Measurements from ENCODE around the gene SNRPA. TPM values are rescaled to one million over a fixed set of nuclear protein-coding genes. Genes with fewer than 3 reads are reported as not detected.
A peak's percentile ranks its signal among the peaks of the same experiment; 100 is the strongest.

Gene SNRPA
- total RNA-seq (2022) (108 and 160 TPM in 2 replicates), Bru-seq, nascent RNA (percentile 81 among the genes with signal in this experiment), BruChase-seq, experiment 1, labeled RNA remaining after a 6-hour chase (percentile 85 among the genes with signal in this experiment), BruChase-seq, experiment 2, labeled RNA remaining after a 2-hour chase (percentile 77 among the genes with signal in this experiment)
- long read RNA-seq, transcript SNRPA-201 (6 exons, 1,621 nt) = major isoform, 164 of 184 reads
- long read RNA-seq, partial matches to known transcripts = 2 of 184 reads
- long read RNA-seq, other reads (novel, unspliced or antisense) = 16 of 184 reads

- H3K36me3 Mint-ChIP-seq (ENCODE audit: insufficient read depth, unreplicated experiment) = peaks cover 41% of the 10 kb centered on the region
- BruUV-seq (replicated peaks) = no TSS peak
- intact Hi-C loops (cut with micrococcal nuclease) = loop anchor here (1.0 to 2.0 kb wide), 3 partner anchors 34 to 88 kb away; partner anchors contain the start of genes COQ8B and ITPKC
- no peaks in the 10 kb centered on the region for H3K27me3 Mint-ChIP-seq (ENCODE audit: insufficient read depth, unreplicated experiment)
- H3K9me3 Mint-ChIP-seq (ENCODE audit: unreplicated experiment) = no peaks in the 10 kb centered on the region
- DNase-seq (ENCODE audit: unreplicated experiment) = peak; percentile 99
- TF ChIP-seq CTCF (IDR thresholded peaks at IDR 0.05; ENCODE audit: unreplicated experiment) = no peak
- H3K4me1 Mint-ChIP-seq (ENCODE audit: insufficient read depth, unreplicated experiment) = peaks cover 37% of the 10 kb centered on the region
- ChIA-PET POLR2A (interaction anchor here (0.7 to 6.7 kb wide), 40 partner anchors 10 to 512 kb away, joined by 3 to 79 read pairs (median 5); partner anchors contain the start of genes AXL, BLVRB, COQ8B and EGLN2), CTCF (interaction anchor here (0.7 to 1.0 kb wide), 3 partner anchors 28 to 1470 kb away, joined by 3 to 4 read pairs (median 3); no protein-coding TSS in a partner anchor)
- H3K27ac Mint-ChIP-seq (ENCODE audit: low read depth, unreplicated experiment) = peak within 1 kb of the TSS; percentile 91
- H3K4me3 Mint-ChIP-seq (ENCODE audit: unreplicated experiment) = peak within 1 kb of the TSS; percentile 92
These were observed at the start of gene SNRPA for GRCh38 chr19:40750874-40751537. Gene SNRPA (plus strand): TSS chr19:40751203. CDS start chr19:40751409, 206 bp downstream.

- BruUV-seq (replicated peaks) = no TSS peak
- Mint-ChIP-seq H3K36me3 (ENCODE audit: insufficient read depth, unreplicated experiment) (peaks cover 70% of the 10 kb centered on the region), H3K27ac (ENCODE audit: low read depth, unreplicated experiment) (no peak overlapping the region), H3K4me3 (ENCODE audit: unreplicated experiment) (no peak overlapping the region), H3K4me1 (ENCODE audit: insufficient read depth, unreplicated experiment) (peaks cover 3% of the 10 kb centered on the region), H3K9me3 (ENCODE audit: unreplicated experiment) (no peaks in the 10 kb centered on the region), H3K27me3 (ENCODE audit: insufficient read depth, unreplicated experiment) (no peaks in the 10 kb centered on the region)
- no peak for TF ChIP-seq CTCF (IDR thresholded peaks at IDR 0.05; ENCODE audit: unreplicated experiment)
- intact Hi-C loops (cut with micrococcal nuclease) = no loop called here
- DNase-seq (ENCODE audit: unreplicated experiment) = no peak
- CTCF ChIA-PET = interaction anchor here (0.6 to 1.0 kb wide), 2 partner anchors 18 to 38 kb away, joined by 3 to 4 read pairs; no protein-coding TSS in a partner anchor
- POLR2A ChIA-PET = interaction anchor here (0.6 kb wide), 1 partner anchor 1164 kb away, joined by 3 read pairs; no protein-coding TSS in a partner anchor
These were observed 49.2 kb upstream of the SNRPA start for GRCh38 chr19:40701758-40702157.

- no peak for DNase-seq (ENCODE audit: unreplicated experiment)
- ChIA-PET CTCF (no interaction called here), POLR2A (interaction anchor here (0.5 to 0.9 kb wide), 4 partner anchors 12 to 1164 kb away, joined by 3 to 4 read pairs (median 3); partner anchors contain the start of genes COQ8B, ITPKC and NUMBL)
- TF ChIP-seq CTCF (IDR thresholded peaks at IDR 0.05; ENCODE audit: unreplicated experiment) = no peak
- Mint-ChIP-seq H3K4me1 (ENCODE audit: insufficient read depth, unreplicated experiment) (peaks cover 3% of the 10 kb centered on the region), H3K9me3 (ENCODE audit: unreplicated experiment) (no peaks in the 10 kb centered on the region), H3K36me3 (ENCODE audit: insufficient read depth, unreplicated experiment) (peaks cover 70% of the 10 kb centered on the region), H3K27ac (ENCODE audit: low read depth, unreplicated experiment) (no peak overlapping the region), H3K4me3 (ENCODE audit: unreplicated experiment) (no peak overlapping the region), H3K27me3 (ENCODE audit: insufficient read depth, unreplicated experiment) (no peaks in the 10 kb centered on the region)
- no TSS peak for BruUV-seq (replicated peaks)
- intact Hi-C loops (cut with micrococcal nuclease) = no loop called here
These were observed 48.5 kb upstream of the SNRPA start for GRCh38 chr19:40702337-40703012.

Measured in MCF 10A (cell line).